ENCODE results near the gene HIGD1A.

- no peak for TF ChIP-seq EZH2 (IDR thresholded peaks at IDR 0.05)
- TF ChIP-seq POLR2AphosphoS5 (IDR thresholded peaks at IDR 0.05; ENCODE audit: borderline replicate concordance, low read depth, low read length) = no peak
- no peak for TF ChIP-seq FOXP2 (optimal IDR thresholded peaks at IDR 0.05; ENCODE audit: control extremely low read depth, extremely low read length, insufficient read depth)
These were observed 42.1 kb downstream of the HIGD1A start for GRCh38 chr3:42762046-42762724.

Measured in SK-N-MC (cell line).